Prostate gland (tissue), 2 donors: ENCODE measurements around the gene TP53BP1.

Experiments used
- CTCF ChIP-seq, 4 experiments: fragments of 200-600 bp in 2 of 4; fragments of 450-650 bp in 2 of 4; sonication (generic) in 2 of 4; IDR thresholded peaks; 1 replicate in 3 of 4; 2 replicates in 1 of 4; pipeline ENCODE4 v1.5.1; 2016 to 2019; ENCODE audit warnings: antibody characterized with exemption in 4 of 4, mild to moderate bottlenecking in 2 of 4, moderate library complexity in 2 of 4
- POLR2A ChIP-seq: fragments of 450-650 bp; IDR thresholded peaks from one replicate; pipeline ENCODE4 v1.6.1; 2016; ENCODE audit warnings: antibody characterized with exemption, mild to moderate bottlenecking

- TF ChIP-seq CTCF (IDR thresholded peaks at IDR 0.05) (no peak), POLR2A (no peak)
These were observed 36.8 kb upstream of the TP53BP1 start for GRCh38 chr15:43529587-43530345.
